Measurements from ENCODE around the gene CHST12.

The CHST12 gene

DNA sequence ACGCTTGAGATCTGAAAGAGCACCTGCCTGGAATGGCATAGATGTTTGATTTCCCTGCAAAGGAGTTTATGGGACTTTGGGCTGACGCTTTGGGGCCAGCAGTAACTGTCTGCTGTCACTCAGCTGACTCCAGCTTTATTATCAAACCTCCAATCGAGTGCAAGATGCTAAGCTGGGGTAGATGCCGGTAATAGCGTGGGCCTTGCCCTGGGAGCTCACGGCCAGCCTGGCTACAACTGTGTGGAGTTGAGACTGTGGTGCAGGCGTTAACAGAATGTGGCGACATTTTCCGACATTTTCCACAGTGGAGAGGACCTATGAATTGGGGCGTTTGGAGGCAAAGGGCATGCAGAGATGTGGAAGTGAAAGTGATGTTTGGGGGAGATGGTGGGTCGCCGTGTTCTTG lies 1.3 kb downstream of the CHST12 start:
- Histone ChIP-seq H2AFZ (ENCODE audit: low read length) (no peak overlapping the region), H3K27ac (ENCODE audit: low read length) (peak overlapping the region; percentile 99), H3K4me1 (ENCODE audit: low read length) (peaks cover 35% of the 10 kb centered on the region), H3K9me2 (replicated peaks; ENCODE audit: insufficient read depth, low read length) (no peaks in the 10 kb centered on the region), H4K20me1 (ENCODE audit: insufficient read depth, low read length) (no peaks in the 10 kb centered on the region), H3K9ac (ENCODE audit: low read length) (peak overlapping the region; percentile 89), H3K4me3 (ENCODE audit: low read length) (peak overlapping the region; percentile 73), H3K9me3 (replicated peaks; ENCODE audit: insufficient read depth, low read length) (no peaks in the 10 kb centered on the region), H3K4me2 (ENCODE audit: low read depth, low read length) (peak overlapping the region; percentile 98), H3K36me3 (replicated peaks; ENCODE audit: insufficient read depth, low read length) (no peaks in the 10 kb centered on the region), H3F3A (ENCODE audit: insufficient read depth, low read length) (peaks cover 44% of the 10 kb centered on the region), H3K27me3 (replicated peaks; ENCODE audit: insufficient read depth, low read length) (no peaks in the 10 kb centered on the region), H3K79me2 (ENCODE audit: low read length) (peaks cover 41% of the 10 kb centered on the region)
- peak; percentile 35 for DNase-seq
- TF ChIP-seq CTCF (IDR thresholded peaks at IDR 0.05; ENCODE audit: low read length) = no peak
- TF ChIP-seq EZH2phosphoT487 (IDR thresholded peaks at IDR 0.05; ENCODE audit: low read length) = no peak
- TF ChIP-seq EZH2 (optimal IDR thresholded peaks at IDR 0.05; ENCODE audit: low read depth, low read length) = no peak

- Histone ChIP-seq H3K4me2 (ENCODE audit: low read depth, low read length) (peak overlapping the region; percentile 98), H3K27me3 (replicated peaks; ENCODE audit: insufficient read depth, low read length) (no peaks in the 10 kb centered on the region), H3K9me3 (replicated peaks; ENCODE audit: insufficient read depth, low read length) (no peaks in the 10 kb centered on the region), H3K4me3 (ENCODE audit: low read length) (peak overlapping the region; percentile 73), H3K27ac (ENCODE audit: low read length) (peak overlapping the region; percentile 99), H3K9ac (ENCODE audit: low read length) (peak overlapping the region; percentile 89), H3K4me1 (ENCODE audit: low read length) (peaks cover 33% of the 10 kb centered on the region), H2AFZ (ENCODE audit: low read length) (no peak overlapping the region), H3K36me3 (replicated peaks; ENCODE audit: insufficient read depth, low read length) (no peaks in the 10 kb centered on the region), H4K20me1 (ENCODE audit: insufficient read depth, low read length) (peaks cover 1% of the 10 kb centered on the region; the same call in 1 of the 2 replicates), H3K9me2 (replicated peaks; ENCODE audit: insufficient read depth, low read length) (no peaks in the 10 kb centered on the region), H3K79me2 (ENCODE audit: low read length) (peaks cover 46% of the 10 kb centered on the region), H3F3A (ENCODE audit: insufficient read depth, low read length) (peaks cover 39% of the 10 kb centered on the region)
- DNase-seq = peak; percentile 38
- TF ChIP-seq EZH2phosphoT487 (IDR thresholded peaks at IDR 0.05; ENCODE audit: low read length) (no peak), EZH2 (optimal IDR thresholded peaks at IDR 0.05; ENCODE audit: low read depth, low read length) (no peak), CTCF (IDR thresholded peaks at IDR 0.05; ENCODE audit: low read length) (no peak)
These were observed 1.8 kb downstream of the CHST12 start for GRCh38 chr7:2405201-2405600.

GRCh38 chr7:2405601-2406345 lies 2.4 kb downstream of the CHST12 start:
- peak overlapping the region; percentile 89 for H3K9ac ChIP-seq (ENCODE audit: low read length)
- peak overlapping the region; percentile 73 for H3K4me3 ChIP-seq (ENCODE audit: low read length)
- H3F3A ChIP-seq (ENCODE audit: insufficient read depth, low read length) = peaks cover 36% of the 10 kb centered on the region
- H3K4me1 ChIP-seq (ENCODE audit: low read length) = peaks cover 30% of the 10 kb centered on the region
- no peaks in the 10 kb centered on the region for H3K27me3 ChIP-seq (replicated peaks; ENCODE audit: insufficient read depth, low read length)
- H3K27ac ChIP-seq (ENCODE audit: low read length) = peak overlapping the region; percentile 99
- peak overlapping the region; percentile 98 for H3K4me2 ChIP-seq (ENCODE audit: low read depth, low read length)
- H3K79me2 ChIP-seq (ENCODE audit: low read length) = peaks cover 52% of the 10 kb centered on the region
- H3K36me3 ChIP-seq (replicated peaks; ENCODE audit: insufficient read depth, low read length) = no peaks in the 10 kb centered on the region
- peak; percentile 94 for DNase-seq
- no peak overlapping the region for H2AFZ ChIP-seq (ENCODE audit: low read length)
- H4K20me1 ChIP-seq (ENCODE audit: insufficient read depth, low read length) = peaks cover 6% of the 10 kb centered on the region; the same call in 1 of the 2 replicates
- H3K9me3 ChIP-seq (replicated peaks; ENCODE audit: insufficient read depth, low read length) = no peaks in the 10 kb centered on the region
- TF ChIP-seq CTCF (IDR thresholded peaks at IDR 0.05; ENCODE audit: low read length) = no peak
- no peak for TF ChIP-seq EZH2phosphoT487 (IDR thresholded peaks at IDR 0.05; ENCODE audit: low read length)
- no peak for TF ChIP-seq EZH2 (optimal IDR thresholded peaks at IDR 0.05; ENCODE audit: low read depth, low read length)
- H3K9me2 ChIP-seq (replicated peaks; ENCODE audit: insufficient read depth, low read length) = no peaks in the 10 kb centered on the region

Measured in MM.1S (cell line).